Measurements from ENCODE around the gene PTPRE.

GRCh38 chr10:127907411-127908105 is 655 bp downstream of the PTPRE start:
- TF ChIP-seq, protein P1, sequence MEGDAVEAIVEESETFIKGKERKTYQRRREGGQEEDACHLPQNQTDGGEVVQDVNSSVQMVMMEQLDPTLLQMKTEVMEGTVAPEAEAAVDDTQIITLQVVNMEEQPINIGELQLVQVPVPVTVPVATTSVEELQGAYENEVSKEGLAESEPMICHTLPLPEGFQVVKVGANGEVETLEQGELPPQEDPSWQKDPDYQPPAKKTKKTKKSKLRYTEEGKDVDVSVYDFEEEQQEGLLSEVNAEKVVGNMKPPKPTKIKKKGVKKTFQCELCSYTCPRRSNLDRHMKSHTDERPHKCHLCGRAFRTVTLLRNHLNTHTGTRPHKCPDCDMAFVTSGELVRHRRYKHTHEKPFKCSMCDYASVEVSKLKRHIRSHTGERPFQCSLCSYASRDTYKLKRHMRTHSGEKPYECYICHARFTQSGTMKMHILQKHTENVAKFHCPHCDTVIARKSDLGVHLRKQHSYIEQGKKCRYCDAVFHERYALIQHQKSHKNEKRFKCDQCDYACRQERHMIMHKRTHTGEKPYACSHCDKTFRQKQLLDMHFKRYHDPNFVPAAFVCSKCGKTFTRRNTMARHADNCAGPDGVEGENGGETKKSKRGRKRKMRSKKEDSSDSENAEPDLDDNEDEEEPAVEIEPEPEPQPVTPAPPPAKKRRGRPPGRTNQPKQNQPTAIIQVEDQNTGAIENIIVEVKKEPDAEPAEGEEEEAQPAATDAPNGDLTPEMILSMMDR (IDR thresholded peaks at IDR 0.05 in 2 of 3, conservative IDR thresholded peaks at IDR 0.05 in 1 of 3; ENCODE audit: control insufficient read depth in 2 of 3, extremely low read depth in 1 of 3, insufficient read depth in 1 of 3, low read depth in 3 of 3, low read length in 3 of 3) = no peak
- no peak for TF ChIP-seq POLR2AphosphoS5 (IDR thresholded peaks at IDR 0.05; ENCODE audit: low read length)
- TF ChIP-seq ZBED1 (IDR thresholded peaks at IDR 0.05; ENCODE audit: borderline replicate concordance) = no peak
